ENCODE results near the gene MGAT5B. TPM values are rescaled to one million over a fixed set of nuclear protein-coding genes. Genes with fewer than 3 reads are reported as not detected.

Gene MGAT5B
- total and polyA plus RNA-seq, 9 of the 15 experiments (the other 6 are each of a cell fraction or from before 2014, with no cell fraction given): 0.09 to 0.43 (median 0.18) TPM; not detected in 4

DNA sequence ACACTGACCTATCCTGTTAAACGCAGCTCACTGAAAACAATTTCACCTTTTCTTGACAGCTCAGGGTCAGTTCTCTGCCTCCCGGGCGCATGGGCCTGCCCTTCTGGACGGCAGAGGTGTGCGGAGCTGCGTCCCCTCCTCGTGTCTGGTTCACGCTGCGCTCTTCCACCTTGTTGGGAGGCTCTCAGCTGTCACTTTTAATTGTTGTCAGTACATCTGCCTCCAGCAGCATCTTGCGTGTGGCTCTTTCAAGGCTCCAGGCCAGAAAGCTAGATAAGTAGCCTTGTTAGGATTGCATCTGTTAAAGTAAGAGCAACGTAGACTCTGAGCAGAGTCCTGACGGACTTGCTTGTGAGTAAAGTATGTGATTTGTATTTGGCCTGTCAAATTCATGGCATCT, 59.4 kb downstream of the MGAT5B start:
- no peaks in the 10 kb centered on the region for H3K36me3 ChIP-seq (ENCODE audit: control insufficient read depth, insufficient read depth, low read length)
- H3K27me3 ChIP-seq (ENCODE audit: control insufficient read depth in 2 of 2, insufficient read depth in 2 of 2, low read length in 2 of 2): peaks cover 18 to 57% of the 10 kb centered on the region in 2 experiments; a peak in 4 of 5 replicates
- intact Hi-C loops (cut with micrococcal nuclease) (no loop called here), in situ Hi-C loops (cut with MboI) (no loop called here)
- TF ChIP-seq NR2C1 (IDR thresholded peaks at IDR 0.05) (no peak), NR2C1 (tag; IDR thresholded peaks at IDR 0.05) (no peak), RBM22 (IDR thresholded peaks at IDR 0.05; ENCODE audit: low read depth, low read length, poor library complexity, severe bottlenecking) (no peak), NBN (IDR thresholded peaks at IDR 0.05; ENCODE audit: low read depth) (no peak), KDM4B (IDR thresholded peaks at IDR 0.05; ENCODE audit: borderline replicate concordance in 2 of 2, low read depth in 1 of 2) (no peak)
- TF ChIP-seq, protein P1, sequence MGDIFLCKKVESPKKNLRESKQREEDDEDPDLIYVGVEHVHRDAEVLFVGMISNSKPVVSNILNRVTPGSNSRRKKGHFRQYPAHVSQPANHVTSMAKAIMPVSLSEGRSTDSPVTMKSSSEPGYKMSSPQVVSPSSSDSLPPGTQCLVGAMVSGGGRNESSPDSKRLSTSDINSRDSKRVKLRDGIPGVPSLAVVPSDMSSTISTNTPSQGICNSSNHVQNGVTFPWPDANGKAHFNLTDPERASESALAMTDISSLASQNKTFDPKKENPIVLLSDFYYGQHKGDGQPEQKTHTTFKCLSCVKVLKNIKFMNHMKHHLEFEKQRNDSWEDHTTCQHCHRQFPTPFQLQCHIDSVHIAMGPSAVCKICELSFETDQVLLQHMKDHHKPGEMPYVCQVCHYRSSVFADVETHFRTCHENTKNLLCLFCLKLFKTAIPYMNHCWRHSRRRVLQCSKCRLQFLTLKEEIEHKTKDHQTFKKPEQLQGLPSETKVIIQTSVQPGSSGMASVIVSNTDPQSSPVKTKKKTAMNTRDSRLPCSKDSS (IDR thresholded peaks at IDR 0.05; ENCODE audit: low read depth, partially characterized antibody): no peak
- TF ChIP-seq, protein P2, sequence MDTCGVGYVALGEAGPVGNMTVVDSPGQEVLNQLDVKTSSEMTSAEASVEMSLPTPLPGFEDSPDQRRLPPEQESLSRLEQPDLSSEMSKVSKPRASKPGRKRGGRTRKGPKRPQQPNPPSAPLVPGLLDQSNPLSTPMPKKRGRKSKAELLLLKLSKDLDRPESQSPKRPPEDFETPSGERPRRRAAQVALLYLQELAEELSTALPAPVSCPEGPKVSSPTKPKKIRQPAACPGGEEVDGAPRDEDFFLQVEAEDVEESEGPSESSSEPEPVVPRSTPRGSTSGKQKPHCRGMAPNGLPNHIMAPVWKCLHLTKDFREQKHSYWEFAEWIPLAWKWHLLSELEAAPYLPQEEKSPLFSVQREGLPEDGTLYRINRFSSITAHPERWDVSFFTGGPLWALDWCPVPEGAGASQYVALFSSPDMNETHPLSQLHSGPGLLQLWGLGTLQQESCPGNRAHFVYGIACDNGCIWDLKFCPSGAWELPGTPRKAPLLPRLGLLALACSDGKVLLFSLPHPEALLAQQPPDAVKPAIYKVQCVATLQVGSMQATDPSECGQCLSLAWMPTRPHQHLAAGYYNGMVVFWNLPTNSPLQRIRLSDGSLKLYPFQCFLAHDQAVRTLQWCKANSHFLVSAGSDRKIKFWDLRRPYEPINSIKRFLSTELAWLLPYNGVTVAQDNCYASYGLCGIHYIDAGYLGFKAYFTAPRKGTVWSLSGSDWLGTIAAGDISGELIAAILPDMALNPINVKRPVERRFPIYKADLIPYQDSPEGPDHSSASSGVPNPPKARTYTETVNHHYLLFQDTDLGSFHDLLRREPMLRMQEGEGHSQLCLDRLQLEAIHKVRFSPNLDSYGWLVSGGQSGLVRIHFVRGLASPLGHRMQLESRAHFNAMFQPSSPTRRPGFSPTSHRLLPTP (IDR thresholded peaks at IDR 0.05; ENCODE audit: borderline replicate concordance, extremely low read depth, insufficient read length): no peak
- TF ChIP-seq, protein P3, sequence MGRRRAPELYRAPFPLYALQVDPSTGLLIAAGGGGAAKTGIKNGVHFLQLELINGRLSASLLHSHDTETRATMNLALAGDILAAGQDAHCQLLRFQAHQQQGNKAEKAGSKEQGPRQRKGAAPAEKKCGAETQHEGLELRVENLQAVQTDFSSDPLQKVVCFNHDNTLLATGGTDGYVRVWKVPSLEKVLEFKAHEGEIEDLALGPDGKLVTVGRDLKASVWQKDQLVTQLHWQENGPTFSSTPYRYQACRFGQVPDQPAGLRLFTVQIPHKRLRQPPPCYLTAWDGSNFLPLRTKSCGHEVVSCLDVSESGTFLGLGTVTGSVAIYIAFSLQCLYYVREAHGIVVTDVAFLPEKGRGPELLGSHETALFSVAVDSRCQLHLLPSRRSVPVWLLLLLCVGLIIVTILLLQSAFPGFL (CRISPR knock-in tag; IDR thresholded peaks at IDR 0.05): no peak
- ChIA-PET POLR2A (interaction anchor here (0.5 kb wide), 1 partner anchor 75 kb away, joined by 3 read pairs; no protein-coding TSS in a partner anchor), CTCF (ENCODE audit: low intra/inter-chr PET ratio) (no interaction called here)
- ATAC-seq (no peak), DNase-seq (ENCODE audit: extremely low read depth in 1 of 4, low spot score in 3 of 4) (no peak), FAIRE-seq (no peak)
- H3K27ac ChIP-seq (ENCODE audit: extremely low read depth, low read depth, low read length): no peak overlapping the region
- H3K9me3 ChIP-seq (replicated peaks; ENCODE audit: control insufficient read depth, insufficient read depth, low read depth, low read length): no peaks in the 10 kb centered on the region
- H3K4me1 ChIP-seq (replicated peaks in 1 of 2; ENCODE audit: control insufficient read depth in 2 of 2, insufficient read depth in 2 of 2, low read length in 2 of 2): 0 out of 5 replicates have a peak, but pooled peaks cover 0 to 2% of the 10 kb centered on the region in 2 experiments
- H2AFZ ChIP-seq (ENCODE audit: low read depth, low read length): no peak overlapping the region
- H3K9ac ChIP-seq (ENCODE audit: insufficient read depth in 1 of 2, low read depth in 2 of 2, low read length in 2 of 2): no peak overlapping the region
- H3K79me2 ChIP-seq (ENCODE audit: control insufficient read depth, insufficient read depth, low read length): no peaks in the 10 kb centered on the region
- no peaks in the 10 kb centered on the region for H4K20me1 ChIP-seq (replicated peaks; ENCODE audit: control insufficient read depth, insufficient read depth, low read length)
- H3K4me2 ChIP-seq (ENCODE audit: insufficient read depth, low read length): no peak overlapping the region
- peaks cover 2% of the 10 kb centered on the region for H3K9me1 ChIP-seq (ENCODE audit: control insufficient read depth, insufficient read depth, low read length)
- WGBS (ENCODE audit: insufficient coverage, low coverage, missing lambda C conversion rate): 10% methylated on average over 12 of the region's 12 CpGs
- no TSS peak for BruUV-seq (replicated peaks)
- no peak overlapping the region for H3K4me3 ChIP-seq
